ENCODE data around the gene ACBD6. TPM values are rescaled to one million over a fixed set of nuclear protein-coding genes. Genes with fewer than 3 reads are reported as not detected.

ACBD6 gene
- total RNA-seq, 4 donors from 2014 or later = 31.3 to 43.1 (median 36.9) TPM

DNA sequence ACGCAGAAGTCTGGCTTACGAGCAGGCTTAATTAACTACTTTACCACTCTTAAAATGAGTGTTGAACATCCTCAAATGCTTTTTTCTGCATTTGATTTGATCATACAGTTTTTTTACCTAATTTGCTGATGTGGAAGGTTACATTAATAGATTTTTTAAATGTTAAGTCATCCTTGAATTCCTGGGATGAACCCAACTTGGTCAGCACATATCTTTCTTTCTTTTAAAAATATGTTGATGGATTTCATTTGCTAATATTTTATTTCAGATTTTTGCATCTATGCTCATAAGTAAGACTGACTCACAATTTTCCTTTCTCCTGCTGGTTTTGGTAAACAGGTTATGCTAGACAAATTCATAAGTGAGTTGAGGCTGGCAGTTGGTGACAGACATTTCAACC lies 189.5 kb downstream of the ACBD6 start:
- intact Hi-C loops (cut with DNase I; ENCODE audit: low total_unique reads) = no loop called here
- DNase-seq (ENCODE audit: low spot score in 2 of 2) = no peak
- 96 to 98% methylated on average over 2 of the region's 2 CpGs for WGBS, 2 donors
- H3K4me3 ChIP-seq (ENCODE audit: low read depth, poor library complexity, severe bottlenecking) = no peak overlapping the region
- TF ChIP-seq POLR2A (IDR thresholded peaks at IDR 0.05) = no peak
- TF ChIP-seq, protein P1, sequence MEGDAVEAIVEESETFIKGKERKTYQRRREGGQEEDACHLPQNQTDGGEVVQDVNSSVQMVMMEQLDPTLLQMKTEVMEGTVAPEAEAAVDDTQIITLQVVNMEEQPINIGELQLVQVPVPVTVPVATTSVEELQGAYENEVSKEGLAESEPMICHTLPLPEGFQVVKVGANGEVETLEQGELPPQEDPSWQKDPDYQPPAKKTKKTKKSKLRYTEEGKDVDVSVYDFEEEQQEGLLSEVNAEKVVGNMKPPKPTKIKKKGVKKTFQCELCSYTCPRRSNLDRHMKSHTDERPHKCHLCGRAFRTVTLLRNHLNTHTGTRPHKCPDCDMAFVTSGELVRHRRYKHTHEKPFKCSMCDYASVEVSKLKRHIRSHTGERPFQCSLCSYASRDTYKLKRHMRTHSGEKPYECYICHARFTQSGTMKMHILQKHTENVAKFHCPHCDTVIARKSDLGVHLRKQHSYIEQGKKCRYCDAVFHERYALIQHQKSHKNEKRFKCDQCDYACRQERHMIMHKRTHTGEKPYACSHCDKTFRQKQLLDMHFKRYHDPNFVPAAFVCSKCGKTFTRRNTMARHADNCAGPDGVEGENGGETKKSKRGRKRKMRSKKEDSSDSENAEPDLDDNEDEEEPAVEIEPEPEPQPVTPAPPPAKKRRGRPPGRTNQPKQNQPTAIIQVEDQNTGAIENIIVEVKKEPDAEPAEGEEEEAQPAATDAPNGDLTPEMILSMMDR (IDR thresholded peaks at IDR 0.05) = no peak

GRCh38 chr1:180311011-180311730 lies 191.2 kb downstream of the ACBD6 start:
- TF ChIP-seq POLR2A (IDR thresholded peaks at IDR 0.05) = no peak
- TF ChIP-seq, protein P1 (IDR thresholded peaks at IDR 0.05) = no peak
- intact Hi-C loops (cut with DNase I; ENCODE audit: low total_unique reads) = no loop called here
- no peak overlapping the region for H3K4me3 ChIP-seq (ENCODE audit: low read depth, poor library complexity, severe bottlenecking)
- no peak for DNase-seq (ENCODE audit: low spot score in 2 of 2)
- 92 to 96% methylated on average over 4 of the region's 4 CpGs for WGBS, 2 donors

GRCh38 chr1:180310095-180310494 lies 192.3 kb downstream of the ACBD6 start:
- 84 to 90% methylated on average over 3 of the region's 3 CpGs for WGBS, 2 donors
- no peak overlapping the region for H3K4me3 ChIP-seq (ENCODE audit: low read depth, poor library complexity, severe bottlenecking)
- DNase-seq (ENCODE audit: low spot score in 2 of 2) = no peak
- intact Hi-C loops (cut with DNase I; ENCODE audit: low total_unique reads) = no loop called here
- no peak for TF ChIP-seq POLR2A (IDR thresholded peaks at IDR 0.05)
- TF ChIP-seq, protein P1 (IDR thresholded peaks at IDR 0.05) = no peak

GRCh38 chr1:180309338-180309737 lies 193.0 kb downstream of the ACBD6 start:
- H3K4me3 ChIP-seq (ENCODE audit: low read depth, poor library complexity, severe bottlenecking) = no peak overlapping the region
- no peak for TF ChIP-seq POLR2A (IDR thresholded peaks at IDR 0.05)
- TF ChIP-seq, protein P1 (IDR thresholded peaks at IDR 0.05) = no peak
- DNase-seq (ENCODE audit: low spot score in 2 of 2) = no peak
- 95 to 100% methylated on average over 1 of the region's 1 CpG for WGBS, 2 donors
- intact Hi-C loops (cut with DNase I; ENCODE audit: low total_unique reads) = no loop called here

GRCh38 chr1:180301135-180301742 lies 201.1 kb downstream of the ACBD6 start:
- no peak for DNase-seq (ENCODE audit: low spot score in 2 of 2)
- intact Hi-C loops (cut with DNase I; ENCODE audit: low total_unique reads) = no loop called here

More at GRCh38 chr1:180301135-180301742, 201.1 kb downstream of the ACBD6 start:
- WGBS, 2 donors = 87 to 92% methylated on average over 2 of the region's 2 CpGs
- no peak overlapping the region for H3K4me3 ChIP-seq (ENCODE audit: low read depth, poor library complexity, severe bottlenecking)
- no peak for TF ChIP-seq POLR2A (IDR thresholded peaks at IDR 0.05)
- TF ChIP-seq, protein P1 (IDR thresholded peaks at IDR 0.05) = no peak

Measured in lower leg skin (tissue), 4 donors.